NCI-H748 (cell line): ENCODE results near the gene ZCCHC17.

Experiments
- DNase-seq: peaks from one replicate; lab custom pipeline; 2025; ENCODE audit not compliant: unreplicated experiment; lab: John Stamatoyannopoulos, UW

The ZCCHC17 gene

GRCh38 chr1:31389616-31390015 lies 92.8 kb downstream of the ZCCHC17 start:
- DNase-seq, result no peak

DNA sequence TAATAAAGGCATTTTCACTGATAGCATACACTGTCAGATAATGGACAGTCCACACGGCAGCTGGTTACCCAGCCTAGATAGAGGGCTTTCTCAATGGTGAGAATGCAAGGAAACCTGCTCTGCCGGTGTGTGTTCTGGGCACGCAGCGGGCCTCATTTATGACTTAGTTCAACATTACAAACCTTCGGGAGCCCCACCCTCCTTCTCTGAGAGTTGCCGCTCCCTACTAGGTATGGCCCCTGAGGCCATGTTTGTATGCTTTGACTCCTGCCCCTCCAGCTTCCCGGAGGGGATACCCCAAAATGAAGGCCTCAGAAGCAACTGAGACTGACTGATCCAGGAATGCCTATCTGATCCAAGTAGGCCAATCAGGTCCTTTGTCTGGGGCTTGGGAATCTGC lies 93.2 kb downstream of the ZCCHC17 start:
- peak; percentile 2 for DNase-seq

GRCh38 chr1:31393463-31393862 lies 96.6 kb downstream of the ZCCHC17 start:
- no peak for DNase-seq

DNA sequence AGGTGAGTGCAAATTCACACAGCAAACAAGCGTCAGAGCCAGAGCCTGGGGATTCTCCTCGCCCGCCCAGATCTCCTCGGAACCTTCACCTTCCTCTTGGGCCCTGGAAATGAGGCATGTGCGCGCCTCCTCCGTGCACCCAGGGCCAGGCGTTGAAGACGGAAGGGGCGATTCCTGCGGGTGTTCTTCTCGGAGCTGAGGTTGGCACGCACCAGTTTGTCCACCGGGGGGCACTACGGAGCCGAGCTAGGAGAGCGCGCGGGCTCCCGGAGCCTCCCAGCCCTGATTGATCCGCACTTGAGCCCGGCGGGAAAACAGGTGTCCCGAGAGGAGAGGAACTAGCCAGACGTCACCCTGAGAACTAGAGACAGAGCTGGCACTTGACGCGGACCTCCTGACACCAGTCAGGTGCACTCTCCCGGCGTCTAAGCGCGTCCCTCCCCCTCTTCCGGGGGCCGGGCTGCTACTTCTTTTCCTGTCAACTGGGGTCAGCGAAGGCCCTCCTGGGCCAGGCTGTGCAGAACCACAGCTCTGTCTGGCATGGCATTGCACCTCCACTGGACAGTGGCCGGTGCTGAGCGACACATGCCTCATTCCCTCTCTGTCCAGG lies 97.9 kb downstream of the ZCCHC17 start:
- DNase-seq, result peak; percentile 86

DNA sequence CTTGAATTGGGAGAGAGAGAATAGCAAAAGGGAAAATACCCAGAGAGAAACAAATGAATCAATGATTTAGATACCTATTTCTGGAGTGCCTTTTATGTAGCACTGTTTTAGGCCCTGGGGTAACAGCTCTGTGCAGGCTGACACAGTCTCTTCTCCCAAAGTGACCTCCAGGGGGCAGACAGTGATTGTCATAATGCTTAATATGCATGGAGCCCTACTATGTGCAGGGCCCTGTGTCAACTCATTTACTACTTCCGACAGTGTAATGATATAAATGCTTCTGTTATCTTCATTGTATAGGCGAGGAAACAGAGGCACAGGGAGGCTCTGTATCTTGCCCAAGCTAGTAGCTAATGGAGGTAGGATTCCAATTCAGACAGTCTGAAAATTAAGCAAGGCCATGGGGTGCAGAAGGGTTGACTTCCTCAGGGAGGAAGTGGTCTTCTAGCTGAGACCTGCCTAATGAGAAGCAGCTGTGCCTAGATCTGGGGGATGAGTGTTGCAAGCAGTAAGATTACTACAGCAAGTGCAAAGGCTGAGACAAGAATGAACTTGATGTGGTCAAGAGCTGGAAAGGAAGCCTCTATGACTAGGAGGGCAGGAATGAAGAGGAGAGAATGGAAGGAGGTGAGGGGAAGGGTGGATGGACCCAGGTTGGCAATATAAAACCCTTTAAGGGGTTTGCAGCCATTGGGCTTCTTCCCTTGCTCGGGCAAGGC lies 100.0 kb downstream of the ZCCHC17 start:
- DNase-seq, result no peak

GRCh38 chr1:31397360-31398095 lies 100.7 kb downstream of the ZCCHC17 start:
- DNase-seq, result no peak

GRCh38 chr1:31398246-31398645 lies 101.4 kb downstream of the ZCCHC17 start:
- no peak for DNase-seq

DNA sequence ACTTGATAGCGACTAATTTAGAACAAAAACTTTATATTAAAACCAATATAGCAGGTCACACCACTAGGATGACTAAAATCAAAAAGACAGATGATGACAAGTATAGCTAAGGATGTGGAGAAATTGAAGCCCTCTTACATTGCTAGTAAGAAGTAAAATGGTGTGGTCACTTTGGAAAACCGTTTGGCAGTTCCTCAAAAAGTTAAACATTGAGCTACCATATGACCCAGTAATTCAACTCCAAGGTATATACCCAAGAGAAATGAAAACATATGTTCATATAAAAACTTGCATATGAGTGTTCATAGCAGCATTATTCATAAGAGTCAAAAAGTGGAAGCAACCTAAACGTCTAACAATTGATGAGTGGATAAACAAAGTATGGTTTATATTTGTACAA lies 103.1 kb downstream of the ZCCHC17 start:
- no peak for DNase-seq

- DNase-seq, result no peak
Observed at GRCh38 chr1:31400393-31400792, 103.6 kb downstream of the ZCCHC17 start.

DNA sequence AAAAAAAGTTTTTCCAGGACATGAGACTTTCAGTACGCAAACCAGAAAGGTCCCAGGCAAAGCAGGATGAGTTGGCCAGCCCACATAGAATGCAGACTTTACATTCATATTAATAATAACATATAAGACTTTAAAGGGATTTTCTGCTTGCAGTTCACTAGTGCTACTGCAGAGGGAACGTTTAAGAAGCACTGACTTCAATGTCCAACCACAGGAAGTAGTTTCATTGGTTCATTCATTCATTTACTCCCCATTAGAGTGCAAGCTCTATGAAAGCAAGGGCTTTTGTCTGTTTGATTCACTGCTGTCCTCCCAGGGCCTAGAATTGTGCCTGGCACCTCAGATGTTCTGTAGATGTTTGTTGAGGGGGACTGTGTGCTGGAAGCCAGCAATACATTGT lies 104.4 kb downstream of the ZCCHC17 start:
- no peak for DNase-seq

- no peak for DNase-seq
Observed at GRCh38 chr1:31405578-31406245, 108.9 kb downstream of the ZCCHC17 start.

GRCh38 chr1:31407029-31407626 lies 110.3 kb downstream of the ZCCHC17 start:
- DNase-seq, result no peak

GRCh38 chr1:31408788-31409318 lies 112.0 kb downstream of the ZCCHC17 start:
- no peak for DNase-seq

- DNase-seq, result no peak
Observed at GRCh38 chr1:31409946-31410858, 113.4 kb downstream of the ZCCHC17 start.

GRCh38 chr1:31410871-31411270 lies 114.0 kb downstream of the ZCCHC17 start:
- no peak for DNase-seq

GRCh38 chr1:31412205-31412604 lies 115.4 kb downstream of the ZCCHC17 start:
- DNase-seq, result no peak

DNA sequence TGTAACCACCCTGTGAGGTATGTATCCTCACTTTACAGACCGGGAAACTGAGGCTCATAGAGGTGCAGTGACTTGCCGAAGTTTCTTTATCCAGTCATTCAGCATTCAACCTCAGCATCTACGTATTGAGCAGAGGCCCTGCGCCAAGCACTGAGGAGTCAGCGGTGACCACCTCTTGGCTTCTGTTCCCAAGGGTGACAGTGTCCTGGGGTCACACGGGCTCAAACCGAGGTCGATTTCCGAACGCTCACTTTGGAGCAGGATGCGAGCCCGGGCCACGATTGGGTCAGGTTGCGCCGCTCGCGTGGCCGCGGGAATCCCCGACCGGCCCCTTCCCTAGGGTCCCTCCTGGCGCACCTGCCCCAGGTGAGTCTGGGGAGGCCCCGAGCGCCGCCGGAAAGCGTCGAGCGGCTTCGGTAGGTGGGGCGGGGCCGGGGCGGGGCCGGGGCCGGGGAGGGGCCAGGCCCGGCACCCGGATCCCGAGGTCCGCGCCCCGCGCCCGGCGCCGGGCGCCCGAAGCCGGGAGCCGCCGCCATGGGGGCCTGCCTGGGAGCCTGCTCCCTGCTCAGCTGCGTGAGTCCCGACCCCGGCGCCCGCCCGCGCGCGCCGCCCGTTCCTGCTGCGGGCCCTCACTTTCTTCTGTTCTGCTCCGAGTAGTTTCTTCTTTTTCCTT lies 116.0 kb downstream of the ZCCHC17 start, which contains the start of gene SERINC2:
Gene SERINC2, plus strand, starts transcription at position 482 of the 673 bp plus-strand sequence. Its CDS starts 53 bp downstream, at position 535.
- DNase-seq, result peak; percentile 64

GRCh38 chr1:31413405-31414001 lies 116.7 kb downstream of the ZCCHC17 start:
- DNase-seq, result peak; percentile 44
